K562 (cell line): Measurements from ENCODE around the gene PRSS57. TPM values are rescaled to one million over a fixed set of nuclear protein-coding genes. Genes with fewer than 3 reads are reported as not detected.

Experiments
- ATAC-seq: fragments of 200-7000 bp; cut with Tn5 transposase; 3 replicates; pipeline ENCODE4 v1.9.1; 2020; ENCODE audit warnings: moderate library complexity
- BruUV-seq: library from RNA; stranded (reverse); fragments of 400-500 nt; replicated peaks from 2 replicates; lab custom pipeline; 2021; lab: Mats Ljungman, UMichigan
- CTCF ChIA-PET: fragments of 300-600 bp; formaldehyde crosslinking; extraction: SDS; loops from one replicate; lab custom pipeline; 2021; ENCODE audit warnings: low intra/inter-chr PET ratio; lab: Yijun Ruan, JAX
- POLR2A ChIA-PET: fragments of 300-600, 350-650 bp; sonication (Branson Sonifier 250); formaldehyde crosslinking; extraction: SDS; loops from one replicate; lab custom pipeline; 2021; ENCODE audit warnings: antibody characterized with exemption, inconsistent platforms; lab: Yijun Ruan, JAX
- DNase-seq, 4 experiments: peaks; one replicate each; pipeline versions ENCODE4 v3.0.0 to v3.0.0-alpha.2; 2011 to 2018; ENCODE audit warnings: low spot score in 3 of 4, mixed read lengths in 3 of 4; ENCODE audit errors: extremely low read depth in 1 of 4
- FAIRE-seq: peaks from 2 replicates; lab custom pipeline; 2011; peaks lifted over from hg19 to GRCh38; lab: Jason Lieb, UNC
- H2AFZ ChIP-seq: 2 replicates; pipeline ENCODE4 v1.6.0; 2011; ENCODE audit warnings: low read depth, low read length, control low read depth, inconsistent platforms
- H3K27ac ChIP-seq: fragments of 200-600 bp; 3 replicates; pipeline ENCODE4 v1.8.0; 2011; ENCODE audit warnings: low read depth, mild to moderate bottlenecking, control low read depth, inconsistent platforms, low read length, moderate library complexity, mixed read lengths; ENCODE audit errors: extremely low read depth
- H3K27me3 ChIP-seq, 2 experiments: fragments of 300-600 bp in 1 of 2; 2 replicates in 1 of 2; 3 replicates in 1 of 2; pipeline versions ENCODE4 v1.6.0 to v1.8.0; 2011; ENCODE audit warnings: inconsistent platforms in 2 of 2, low read length in 2 of 2, mild to moderate bottlenecking in 1 of 2, mixed read lengths in 1 of 2, moderate library complexity in 1 of 2; ENCODE audit not compliant: control insufficient read depth in 2 of 2, insufficient read depth in 2 of 2
- H3K36me3 ChIP-seq: fragments of 300-600 bp; 3 replicates; pipeline ENCODE4 v1.8.0; 2011; ENCODE audit warnings: mild to moderate bottlenecking, low read length, inconsistent platforms; ENCODE audit not compliant: control insufficient read depth, insufficient read depth
- H3K4me1 ChIP-seq, 2 experiments: fragments of 200-600 bp in 1 of 2; replicated peaks in 1 of 2; 2 replicates in 1 of 2; 3 replicates in 1 of 2; pipeline versions ENCODE4 v1.5.1 to v1.8.0; 2011; ENCODE audit warnings: inconsistent platforms in 2 of 2, low read length in 2 of 2, mild to moderate bottlenecking in 1 of 2, mixed read lengths in 1 of 2, moderate library complexity in 1 of 2; ENCODE audit not compliant: control insufficient read depth in 2 of 2, insufficient read depth in 2 of 2
- H3K4me2 ChIP-seq: 2 replicates; pipeline ENCODE4 v1.6.1; 2011; ENCODE audit warnings: low read length, control low read depth, inconsistent platforms, mixed read lengths; ENCODE audit not compliant: insufficient read depth
- H3K4me3 ChIP-seq: fragments of 200-600 bp; sonication (generic), shearing (Covaris generic); 2 replicates; pipeline ENCODE4 v1.5.1; 2016; ENCODE audit warnings: control low read depth, inconsistent platforms
- H3K79me2 ChIP-seq: fragments of 200-600 bp; 3 replicates; pipeline ENCODE4 v1.8.0; 2011; ENCODE audit warnings: low read length, inconsistent platforms; ENCODE audit not compliant: control insufficient read depth, insufficient read depth
- H3K9ac ChIP-seq, 2 experiments: 2 replicates each; pipeline versions ENCODE4 v1.6.0 to v1.6.1; 2011; ENCODE audit warnings: low read depth in 2 of 2, low read length in 2 of 2, control low read depth in 1 of 2, inconsistent platforms in 1 of 2, mild to moderate bottlenecking in 1 of 2, mixed read lengths in 1 of 2; ENCODE audit not compliant: insufficient read depth in 1 of 2
- H3K9me1 ChIP-seq: one replicate; pipeline ENCODE4 v1.6.0; 2011; ENCODE audit warnings: inconsistent platforms, mild to moderate bottlenecking, low read length, moderate library complexity; ENCODE audit not compliant: control insufficient read depth, insufficient read depth
- H3K9me3 ChIP-seq: replicated peaks from 2 replicates; pipeline ENCODE4 v1.5.1; 2011; ENCODE audit warnings: low read depth, low read length, inconsistent platforms; ENCODE audit not compliant: control insufficient read depth, insufficient read depth
- H4K20me1 ChIP-seq: replicated peaks from 2 replicates; pipeline ENCODE4 v1.6.1; 2011; ENCODE audit warnings: low read length, inconsistent platforms, mixed read lengths; ENCODE audit not compliant: control insufficient read depth, insufficient read depth
- POLR2G ChIP-seq: fragments of 200-400 bp; formaldehyde crosslinking; IDR thresholded peaks from 2 replicates; pipeline ENCODE4 v1.6.1; 2017; ENCODE audit warnings: low read depth, mild to moderate bottlenecking, antibody characterized with exemption, low read length, moderate library complexity
- SREBF2 ChIP-seq: sonication (generic); formaldehyde crosslinking; IDR thresholded peaks from 2 replicates; pipeline ENCODE4 v1.4.0; 2020; ENCODE audit warnings: mild to moderate bottlenecking, missing genetic modification reagents
- WGBS: fragments of 100-300 bp; shearing (Covaris generic); methylation state at CpG from one replicate; pipeline ENCODE4 v1.1.6; 2016; ENCODE audit warnings: low coverage, mixed read lengths; ENCODE audit not compliant: insufficient coverage; ENCODE audit errors: missing lambda C conversion rate; 5-methylcytosine and 5-hydroxymethylcytosine counted together
- in situ Hi-C: fragments of 300-500 bp; cut with MboI; formaldehyde crosslinking; loops from 4 replicates; pipeline ENCODE4 v1.15.0; 2018; ENCODE audit warnings: inconsistent platforms, mixed read lengths
- intact Hi-C: fragments of 100-400 bp; cut with micrococcal nuclease; formaldehyde crosslinking; loops from 2 replicates; pipeline ENCODE4 v1.14.2; 2022
- polyA plus RNA-seq, 8 experiments: library from polyadenylated mRNA; depleted of rRNA in 4 of 8; stranded (reverse) in 5 of 8; unstranded in 3 of 8; fragments of >200 nt; fragmentation: Nextera tagmentation in 2 of 8; fragmentation: Illumina TruSeq in 1 of 8; extraction: Ambion mirVana in 2 of 8; extraction: Trizol in 1 of 8; gene quantifications; 2 replicates each; pipeline versions ENCODE4 v1.2.1 to v1.2.3, GENCODE V29; 2011 to 2014; ENCODE audit warnings: inconsistent platforms in 1 of 8, missing spikeins in 1 of 8
- total RNA-seq, 7 experiments: library from RNA; depleted of rRNA in 6 of 7; stranded (reverse); fragments of >200 nt in 6 of 7; fragmentation: Illumina TruSeq in 2 of 7; extraction: Trizol in 2 of 7; gene quantifications; 2 replicates each; pipeline versions ENCODE4 v1.2.1 to v1.2.3, GENCODE V29; 2011 to 2021; ENCODE audit warnings: low replicate concordance in 1 of 7

PRSS57 gene
- total and polyA plus RNA-seq, 9 of the 15 experiments (the other 6 are each of a cell fraction or from before 2014, with no cell fraction given) = 0.06 to 2.5 (median 1.3) TPM; not detected in 3

DNA sequence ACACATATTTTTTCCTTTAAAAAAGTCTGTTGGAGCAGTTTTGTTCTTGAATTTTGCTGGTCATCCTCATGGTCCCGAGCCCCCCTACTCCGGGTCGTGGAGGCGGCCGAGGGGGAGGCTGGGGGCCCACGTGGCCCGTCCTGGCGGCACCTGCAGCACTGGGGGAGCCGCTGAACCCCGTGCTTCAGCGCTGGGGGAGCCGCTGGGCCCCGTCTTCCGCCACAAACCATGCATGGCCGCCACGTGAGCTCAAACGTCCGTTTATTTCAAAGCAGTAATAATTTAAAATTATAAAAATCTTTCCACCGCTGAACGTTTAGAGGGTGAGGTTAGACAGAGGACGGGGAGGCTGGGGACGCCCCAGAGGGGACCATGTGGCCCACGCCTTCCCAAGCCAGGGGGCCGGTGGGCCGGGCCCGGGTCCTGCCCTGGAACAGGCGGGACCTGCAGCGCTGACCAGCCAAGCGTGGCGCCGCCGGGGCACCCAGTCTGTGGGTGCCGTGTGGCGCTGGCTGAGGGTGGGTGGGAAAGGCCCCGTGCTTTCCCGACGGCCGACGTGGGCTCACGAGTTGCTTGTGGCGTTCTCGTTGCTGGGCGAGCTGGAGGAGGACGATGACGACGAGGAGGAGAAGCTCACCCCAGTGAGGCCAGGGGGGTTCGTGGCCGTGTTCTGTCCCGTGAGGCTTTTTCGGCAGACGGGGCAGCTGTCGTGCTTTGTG, 47.5 kb downstream of the PRSS57 start:
- peaks cover 0 to 31% of the 10 kb centered on the region in 2 experiments; a peak in 2 of 5 replicates for H3K4me1 ChIP-seq
- peaks cover 8% of the 10 kb centered on the region for H3K79me2 ChIP-seq
- in situ Hi-C loops (no loop called here), intact Hi-C loops (no loop called here)
- CTCF ChIA-PET = no interaction called here
- 94% methylated on average over 25 of the region's 52 CpGs for WGBS
- TF ChIP-seq SREBF2 (no peak), POLR2G (peak; percentile 49)
- H3K4me2 ChIP-seq = no peak overlapping the region
- no peak overlapping the region for H2AFZ ChIP-seq
- POLR2A ChIA-PET = interaction anchor here (0.7 to 1.6 kb wide), 4 partner anchors 9 to 105 kb away, joined by 3 to 4 read pairs (median 4); no protein-coding TSS in a partner anchor
- BruUV-seq = TSS peak; percentile 59
- H3K4me3 ChIP-seq = no peak overlapping the region
- no peak overlapping the region for H3K27ac ChIP-seq
- ATAC-seq (no peak), FAIRE-seq (no peak), DNase-seq (peak in 1 of 4 experiments; percentile 14)
- H4K20me1 ChIP-seq = no peaks in the 10 kb centered on the region; the same call in 1 of the 2 replicates
- no peaks in the 10 kb centered on the region for H3K9me1 ChIP-seq
- H3K9me3 ChIP-seq = no peaks in the 10 kb centered on the region
- H3K27me3 ChIP-seq = no peaks in the 10 kb centered on the region
- peaks cover 75% of the 10 kb centered on the region; the same call in 2 of the 3 replicates for H3K36me3 ChIP-seq
- H3K9ac ChIP-seq = no peak overlapping the region
